HepG2 (cell line): ENCODE results near the gene SAMD4B. TPM values are rescaled to one million over a fixed set of nuclear protein-coding genes. Genes with fewer than 3 reads are reported as not detected.
A peak's percentile ranks its signal among the peaks of the same experiment; 100 is the strongest.

Experiments used
- ATAC-seq: fragments of 200-7000 bp; cut with Tn5 transposase; 3 replicates; pipeline ENCODE4 v1.9.1; 2020; ENCODE audit warnings: mild to moderate bottlenecking, moderate library complexity
- BruUV-seq: library from RNA; stranded (reverse); fragments of 400-500 nt; replicated peaks from 2 replicates; lab custom pipeline; 2021; lab: Mats Ljungman, UMichigan
- CTCF ChIA-PET: fragments of 300-600 bp; formaldehyde crosslinking; extraction: SDS; loops from one replicate; lab custom pipeline; 2021; ENCODE audit warnings: low total read pairs, inconsistent platforms, low intra/inter-chr PET ratio; lab: Yijun Ruan, JAX
- POLR2A ChIA-PET: fragments of 350-600 bp; sonication (Branson Sonifier 250); formaldehyde crosslinking; loops from one replicate; lab custom pipeline; 2020; ENCODE audit warnings: antibody characterized with exemption, inconsistent platforms; lab: Yijun Ruan, JAX
- DNase-seq: peaks from one replicate; pipeline ENCODE4 v3.0.0-alpha.2; 2015; ENCODE audit warnings: low spot score
- FAIRE-seq: peaks from 3 replicates; lab custom pipeline; 2011; peaks lifted over from hg19 to GRCh38; lab: Jason Lieb, UNC
- H2AFZ ChIP-seq: one replicate; pipeline ENCODE4 v1.6.1; 2011; ENCODE audit warnings: low read length, inconsistent platforms
- H3K27ac ChIP-seq: fragments of 300-600 bp; 3 replicates; pipeline ENCODE4 v1.8.0; 2011; ENCODE audit warnings: mixed run types, mild to moderate bottlenecking, mixed read lengths, low read length, inconsistent platforms; ENCODE audit not compliant: insufficient read depth; ENCODE audit errors: extremely low read length
- H3K27me3 ChIP-seq, 2 experiments: fragments of 200-600 bp in 1 of 2; 2 replicates in 1 of 2; 3 replicates in 1 of 2; pipeline versions ENCODE4 v1.6.0 to v1.8.0; 2011; ENCODE audit warnings: low read length in 2 of 2, mild to moderate bottlenecking in 2 of 2, moderate library complexity in 2 of 2, inconsistent platforms in 1 of 2; ENCODE audit not compliant: insufficient read depth in 2 of 2, control insufficient read depth in 1 of 2
- H3K36me3 ChIP-seq, 2 experiments: fragments of 200-600 bp in 1 of 2; replicated peaks in 1 of 2; 2 replicates in 1 of 2; 3 replicates in 1 of 2; pipeline versions ENCODE4 v1.5.1 to v1.8.0; 2011; ENCODE audit warnings: low read length in 2 of 2, inconsistent platforms in 1 of 2; ENCODE audit not compliant: insufficient read depth in 2 of 2, control insufficient read depth in 1 of 2
- H3K4me1 ChIP-seq: 2 replicates; pipeline ENCODE4 v1.5.1; 2012; ENCODE audit warnings: low read length, inconsistent platforms; ENCODE audit not compliant: insufficient read depth
- H3K4me2 ChIP-seq: 2 replicates; pipeline ENCODE4 v1.6.0; 2011; ENCODE audit warnings: low read depth, low read length, inconsistent platforms
- H3K4me3 ChIP-seq, 3 experiments: fragments of 200-600 bp in 1 of 3; sonication (generic), shearing (Covaris generic) in 1 of 3; replicated peaks in 1 of 3; 2 replicates each; pipeline ENCODE4 v1.5.1; 2011 to 2016; ENCODE audit warnings: low read length in 3 of 3, inconsistent platforms in 2 of 3, low read depth in 2 of 3, mild to moderate bottlenecking in 2 of 3, control low read depth in 1 of 3, mixed read lengths in 1 of 3; ENCODE audit not compliant: insufficient read depth in 1 of 3
- H3K79me2 ChIP-seq: one replicate; pipeline ENCODE4 v1.6.1; 2011; ENCODE audit warnings: low read length, inconsistent platforms; ENCODE audit not compliant: insufficient read depth
- H3K9ac ChIP-seq: 2 replicates; pipeline ENCODE4 v1.6.0; 2011; ENCODE audit warnings: mild to moderate bottlenecking, low read depth, low read length, inconsistent platforms; ENCODE audit not compliant: insufficient read depth
- H3K9me3 ChIP-seq: 2 replicates; pipeline ENCODE4 v1.5.1; 2012; ENCODE audit warnings: mild to moderate bottlenecking, low read length
- H4K20me1 ChIP-seq: 2 replicates; pipeline ENCODE4 v1.6.0; 2011; ENCODE audit warnings: inconsistent platforms, mild to moderate bottlenecking, low read length, moderate library complexity; ENCODE audit not compliant: insufficient read depth
- BCL3 ChIP-seq: sonication (generic); formaldehyde crosslinking; IDR thresholded peaks from 2 replicates; pipeline ENCODE4 v1.5.1; 2020; ENCODE audit warnings: mild to moderate bottlenecking, missing genetic modification reagents, moderate library complexity
- BRF2 ChIP-seq: sonication (generic); formaldehyde crosslinking; IDR thresholded peaks from 2 replicates; pipeline ENCODE4 v1.8.1; 2022; ENCODE audit warnings: mild to moderate bottlenecking, missing genetic modification reagents
- KAT8 ChIP-seq: IDR thresholded peaks from 2 replicates; pipeline ENCODE4 v1.6.1; 2016; ENCODE audit warnings: missing genetic modification reagents, missing compliant biosample characterization
- NFYB ChIP-seq: sonication (generic); formaldehyde crosslinking; IDR thresholded peaks from 2 replicates; pipeline ENCODE4 v1.4.0; 2020; ENCODE audit warnings: missing genetic modification reagents
- ONECUT2 ChIP-seq: sonication (generic); formaldehyde crosslinking; IDR thresholded peaks from 2 replicates; pipeline ENCODE4 v1.4.0; 2020; ENCODE audit warnings: missing genetic modification reagents
- RFX3 ChIP-seq: IDR thresholded peaks from 2 replicates; pipeline ENCODE4 v1.6.1; 2016; ENCODE audit warnings: missing biosample characterization, missing genetic modification reagents
- ZFAT ChIP-seq: sonication (generic); formaldehyde crosslinking; conservative IDR thresholded peaks from 2 replicates; pipeline ENCODE4 v1.8.1; 2023; ENCODE audit warnings: missing genetic modification reagents, inconsistent platforms
- ZFP91 ChIP-seq: sonication (generic); formaldehyde crosslinking; IDR thresholded peaks from 2 replicates; pipeline ENCODE4 v1.9.0; 2022; ENCODE audit warnings: missing genetic modification reagents, mild to moderate bottlenecking, borderline replicate concordance
- ZMYM4 ChIP-seq: sonication (generic); formaldehyde crosslinking; IDR thresholded peaks from 2 replicates; pipeline ENCODE4 v1.8.1; 2023; ENCODE audit warnings: mild to moderate bottlenecking, missing genetic modification reagents
- ZNF652 ChIP-seq: IDR thresholded peaks from 2 replicates; pipeline ENCODE4 v1.6.1; 2016; ENCODE audit warnings: low read depth, borderline replicate concordance
- WGBS: methylation state at CpG from one replicate; pipeline ENCODE4 v1.1.6; 2017; ENCODE audit warnings: low lambda C conversion rate; 5-methylcytosine and 5-hydroxymethylcytosine counted together
- in situ Hi-C: cut with HindIII; loops from 2 replicates; pipeline ENCODE4 v1.10.0; 2017; ENCODE audit warnings: low pct_unique_long_range_greater_than_20kb; ENCODE audit not compliant: extremely low pct_ligation_motif_present
- intact Hi-C: fragments of 100-400 bp; cut with micrococcal nuclease; formaldehyde crosslinking; loops from one replicate; pipeline ENCODE4 v1.10.0; 2022; ENCODE audit not compliant: unreplicated experiment
- polyA plus RNA-seq, 8 experiments: library from polyadenylated mRNA; depleted of rRNA in 3 of 8; stranded (reverse) in 7 of 8; unstranded in 1 of 8; fragments of >200 nt; fragmentation: Illumina TruSeq in 4 of 8; extraction: Trizol in 4 of 8; gene quantifications; 2 replicates each; pipeline versions ENCODE4 v1.2.1 to v1.2.3, GENCODE V29; 2011 to 2016; ENCODE audit warnings: low read depth in 4 of 8, missing spikeins in 1 of 8, mixed read lengths in 1 of 8; ENCODE audit not compliant: insufficient read depth in 1 of 8
- total RNA-seq, 5 experiments: library from RNA; depleted of rRNA; stranded (reverse); fragments of >200 nt; fragmentation: Illumina TruSeq; extraction: Trizol; gene quantifications; 2 replicates each; pipeline ENCODE4 v1.2.3, GENCODE V29; 2016; ENCODE audit warnings: low read depth in 1 of 5
- TF ChIP-seq, protein P1 (sequence below): sonication (generic); formaldehyde crosslinking; IDR thresholded peaks from 2 replicates; pipeline ENCODE4 v1.8.0; 2022; ENCODE audit warnings: missing genetic modification reagents, mild to moderate bottlenecking, inconsistent platforms, borderline replicate concordance

The SAMD4B gene
- total and polyA plus RNA-seq, 2 of the 13 experiments (the other 11 are each of a cell fraction or from before 2014, with no cell fraction given), result 26.0 to 31.8 TPM

DNA sequence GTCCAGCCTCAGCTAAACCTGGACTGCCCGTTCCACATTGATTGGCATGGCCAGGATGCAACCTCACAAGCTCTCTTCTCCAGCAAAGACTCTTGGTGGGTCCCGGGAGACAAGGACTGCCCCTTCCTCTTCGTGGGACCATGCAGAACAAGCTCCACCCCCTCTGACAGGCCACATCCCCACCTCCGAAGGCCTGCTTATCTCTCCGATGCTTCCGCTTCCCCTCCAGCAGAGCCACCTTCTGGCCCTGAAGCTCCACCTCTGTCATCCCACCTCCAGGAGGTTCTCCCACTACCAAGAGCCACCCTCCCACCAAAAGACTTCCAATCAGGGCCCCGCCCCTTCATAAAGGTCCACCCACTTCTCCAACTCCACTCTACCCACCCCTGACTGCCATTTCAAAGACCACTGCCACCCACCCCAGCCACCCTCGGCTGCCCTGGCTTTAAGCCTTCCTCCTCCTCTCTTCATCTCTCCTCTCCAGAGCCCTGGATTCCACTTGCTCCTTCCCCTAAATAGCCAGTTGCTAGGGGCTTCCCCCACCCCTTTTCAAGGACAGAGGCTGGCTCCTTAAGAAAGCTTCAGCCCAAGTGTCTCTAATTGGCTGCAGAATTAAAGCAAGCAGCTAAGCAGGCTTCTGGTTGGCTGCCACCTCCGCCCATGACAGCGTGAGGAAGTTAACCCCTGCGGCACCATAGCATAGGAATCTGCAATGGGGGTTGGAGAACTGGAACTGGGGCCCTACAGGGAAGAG, 31.5 kb upstream of the SAMD4B start:
- no peak overlapping the region for H3K9ac ChIP-seq
- no peaks in the 10 kb centered on the region for H4K20me1 ChIP-seq
- no peak overlapping the region for H3K4me3 ChIP-seq
- in situ Hi-C loops (no loop called here), intact Hi-C loops (no loop called here)
- no peak overlapping the region for H3K4me2 ChIP-seq
- H3K4me1 ChIP-seq, result peaks cover 13% of the 10 kb centered on the region
- H3K27me3 ChIP-seq, result peaks cover 0 to 4% of the 10 kb centered on the region in 2 experiments; a peak in 2 of 5 replicates
- POLR2A ChIA-PET, result no interaction called here
- WGBS, result 65% methylated on average over 11 of the region's 11 CpGs
- no peak overlapping the region for H2AFZ ChIP-seq
- no peaks in the 10 kb centered on the region for H3K9me3 ChIP-seq
- no peak overlapping the region for H3K27ac ChIP-seq
- BruUV-seq, result no TSS peak
- DNase-seq (no peak), FAIRE-seq (no peak), ATAC-seq (no peak)
- H3K79me2 ChIP-seq, result no peaks in the 10 kb centered on the region
- H3K36me3 ChIP-seq, result no peaks in the 10 kb centered on the region
- TF ChIP-seq KAT8 (CRISPR knock-in tag) (no peak), BRF2 (CRISPR knock-in tag) (no peak), ZMYM4 (CRISPR knock-in tag) (no peak), BCL3 (CRISPR knock-in tag) (no peak), ZFAT (no peak), ONECUT2 (CRISPR knock-in tag) (no peak), ZNF652 (0 out of 2 replicates have a peak, but pooled peaks have one; percentile 22), ZFP91 (peak; percentile 23; the same call in 1 of the 2 replicates), RFX3 (no peak), NFYB (CRISPR knock-in tag) (peak; percentile 35; the same call in 1 of the 2 replicates)
- TF ChIP-seq, protein P1, sequence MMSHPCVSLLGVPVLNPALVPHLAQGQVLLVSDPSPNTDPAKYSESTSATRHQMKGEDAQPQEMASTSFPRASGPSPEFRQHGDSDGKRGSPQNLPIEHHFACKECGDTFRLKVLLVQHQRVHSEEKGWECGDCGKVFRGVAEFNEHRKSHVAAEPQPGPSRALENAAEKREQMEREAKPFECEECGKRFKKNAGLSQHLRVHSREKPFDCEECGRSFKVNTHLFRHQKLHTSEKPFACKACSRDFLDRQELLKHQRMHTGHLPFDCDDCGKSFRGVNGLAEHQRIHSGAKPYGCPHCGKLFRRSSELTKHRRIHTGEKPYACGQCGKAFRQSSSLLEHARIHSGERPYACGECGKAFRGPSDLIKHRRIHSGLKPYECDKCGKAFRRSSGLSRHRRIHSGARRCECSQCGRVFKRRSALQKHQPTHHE, result no peak
- CTCF ChIA-PET, result no interaction called here
